Liver (tissue), 9 donors: ENCODE measurements around the gene NPIPA1. TPM values are rescaled to one million over a fixed set of nuclear protein-coding genes. Genes with fewer than 3 reads are reported as not detected.
"Not testable (repeated sequence)": the region's sequence is repeated elsewhere in the genome, so short reads cannot be mapped to it uniquely, and the experiment has no call there.

ENCODE experiments used
- DNase-seq: peaks from one replicate; pipeline ENCODE4 v3.0.0-alpha.2; 2017; ENCODE audit warnings: low spot score
- H3K27ac ChIP-seq, 2 donors: one replicate each; pipeline ENCODE4 v1.7.0; 2013; ENCODE audit warnings: inconsistent platforms in 2 of 2, low read length in 2 of 2, control low read depth in 1 of 2, low read depth in 1 of 2, mild to moderate bottlenecking in 1 of 2
- H3K27me3 ChIP-seq, 4 donors: one replicate each; pipeline versions ENCODE4 v1.6.1 to v1.7.0; 2013; ENCODE audit warnings: low read length in 3 of 4, inconsistent platforms in 1 of 4, mild to moderate bottlenecking in 1 of 4, moderate library complexity in 1 of 4; ENCODE audit not compliant: control insufficient read depth in 4 of 4, insufficient read depth in 4 of 4
- H3K36me3 ChIP-seq, 4 donors: one replicate each; pipeline versions ENCODE4 v1.6.1 to v1.7.0; 2013; ENCODE audit warnings: low read length in 3 of 4, mild to moderate bottlenecking in 3 of 4, low read depth in 1 of 4, moderate library complexity in 1 of 4; ENCODE audit not compliant: control insufficient read depth in 4 of 4, insufficient read depth in 3 of 4
- H3K4me1 ChIP-seq, 4 donors: one replicate each; pipeline versions ENCODE4 v1.6.1 to v1.7.0; 2013; ENCODE audit warnings: low read length in 3 of 4, mild to moderate bottlenecking in 3 of 4, moderate library complexity in 1 of 4; ENCODE audit not compliant: control insufficient read depth in 4 of 4, insufficient read depth in 4 of 4
- H3K4me3 ChIP-seq, 3 donors: one replicate each; pipeline versions ENCODE4 v1.6.1 to v1.7.0; 2013; ENCODE audit warnings: low read length in 3 of 3, control low read depth in 1 of 3, low read depth in 1 of 3, mild to moderate bottlenecking in 1 of 3
- H3K9ac ChIP-seq, 2 donors: one replicate each; pipeline ENCODE4 v1.7.0; 2013; ENCODE audit warnings: low read length in 2 of 2, mild to moderate bottlenecking in 2 of 2, moderate library complexity in 2 of 2, control low read depth in 1 of 2, low read depth in 1 of 2
- H3K9me3 ChIP-seq, 4 donors: one replicate each; pipeline versions ENCODE4 v1.6.1 to v1.7.0; 2013; ENCODE audit warnings: low read length in 3 of 4; ENCODE audit not compliant: control insufficient read depth in 4 of 4
- WGBS: extraction: QIAGEN DNeasy Blood & Tissue Kit; methylation state at CpG from one replicate; pipeline ENCODE4 v1.1.7; 2013; 5-methylcytosine and 5-hydroxymethylcytosine counted together
- polyA plus RNA-seq, 2 donors: library from polyadenylated mRNA; stranded (reverse) in 1 of 2; unstranded in 1 of 2; fragments of 200-250 nt in 1 of 2; fragments of >200 nt in 1 of 2; fragmentation: Nextera tagmentation in 1 of 2; extraction: Ambion mirVana in 1 of 2; gene quantifications; one replicate each; pipeline versions ENCODE4 v1.2.1 to v1.2.3, GENCODE V29; 2013 to 2015
- total RNA-seq, 2 donors: library from RNA; depleted of rRNA; stranded (reverse); fragments of >200 nt; gene quantifications; one replicate each; pipeline ENCODE4 v1.2.3, GENCODE V29; 2014
- donor health status: healthy.
- donor health status: healthy.
- donor health status: healthy.
- donor health status: healthy.
- donor health status: healthy.

Gene NPIPA1
- total and polyA plus RNA-seq, 4 donors, result 10.3 to 43.4 (median 18.7) TPM

- H3K4me1 ChIP-seq, H3K9ac ChIP-seq, H3K27ac ChIP-seq, H3K27me3 ChIP-seq, H3K4me3 ChIP-seq, DNase-seq, H3K9me3 ChIP-seq, H3K36me3 ChIP-seq: not testable (repeated sequence)
- WGBS, result no CpG with 5 or more reads among the region's 85 CpGs
Measured at GRCh38 chr16:14910833-14911629, 26.2 kb upstream of the NPIPA1 start.

- H3K36me3 ChIP-seq, DNase-seq, H3K9me3 ChIP-seq, H3K27ac ChIP-seq, H3K4me3 ChIP-seq, H3K4me1 ChIP-seq, H3K9ac ChIP-seq, H3K27me3 ChIP-seq: not testable (repeated sequence)
- WGBS, result under 1% methylated on average over 19 of the region's 33 CpGs
Measured at GRCh38 chr16:14911954-14912353, 25.3 kb upstream of the NPIPA1 start.

- not testable (repeated sequence) for H3K4me1 ChIP-seq, H3K4me3 ChIP-seq, H3K27ac ChIP-seq, H3K9me3 ChIP-seq, H3K36me3 ChIP-seq, H3K27me3 ChIP-seq, DNase-seq, H3K9ac ChIP-seq
- 66% methylated on average over 2 of the region's 11 CpGs for WGBS
Measured at GRCh38 chr16:14912588-14912987, 24.7 kb upstream of the NPIPA1 start.

- H3K36me3 ChIP-seq, H3K27ac ChIP-seq, H3K9me3 ChIP-seq, H3K4me1 ChIP-seq, H3K27me3 ChIP-seq, H3K4me3 ChIP-seq, H3K9ac ChIP-seq: not testable (repeated sequence)
- DNase-seq, result peak; percentile 30
- WGBS, result 79% methylated on average over 10 of the region's 21 CpGs
Measured at GRCh38 chr16:14918504-14918903, 18.7 kb upstream of the NPIPA1 start.

GRCh38 chr16:14919837-14920600 lies 17.2 kb upstream of the NPIPA1 start:
- DNase-seq, result peak; percentile 32

GRCh38 chr16:14922285-14922684 lies 15.0 kb upstream of the NPIPA1 start:
- WGBS, result 97% methylated on average over 10 of the region's 27 CpGs

More at GRCh38 chr16:14919837-14920600, 17.2 kb upstream of the NPIPA1 start:
- not testable (repeated sequence) for H3K4me1 ChIP-seq, H3K27ac ChIP-seq, H3K9ac ChIP-seq, H3K36me3 ChIP-seq, H3K4me3 ChIP-seq, H3K27me3 ChIP-seq, H3K9me3 ChIP-seq
- WGBS, result 83% methylated on average over 28 of the region's 41 CpGs

GRCh38 chr16:14922968-14923367 lies 14.3 kb upstream of the NPIPA1 start:
- not testable (repeated sequence) for H3K9ac ChIP-seq, DNase-seq, H3K27ac ChIP-seq, H3K36me3 ChIP-seq, H3K27me3 ChIP-seq, H3K9me3 ChIP-seq, H3K4me1 ChIP-seq, H3K4me3 ChIP-seq
- 96% methylated on average over 7 of the region's 16 CpGs for WGBS

More at GRCh38 chr16:14922285-14922684, 15.0 kb upstream of the NPIPA1 start:
- H3K36me3 ChIP-seq, H3K4me1 ChIP-seq, H3K27ac ChIP-seq, H3K9ac ChIP-seq, DNase-seq, H3K4me3 ChIP-seq, H3K27me3 ChIP-seq, H3K9me3 ChIP-seq: not testable (repeated sequence)

- H3K9ac ChIP-seq, H3K27ac ChIP-seq, H3K36me3 ChIP-seq, H3K4me1 ChIP-seq, H3K9me3 ChIP-seq, H3K27me3 ChIP-seq, H3K4me3 ChIP-seq: not testable (repeated sequence)
- WGBS, result 62% methylated on average over 15 of the region's 31 CpGs
- peak; percentile 30 for DNase-seq
Measured at GRCh38 chr16:14923394-14924088, 13.7 kb upstream of the NPIPA1 start.
